ENCODE results near the gene TLE4.

DNA sequence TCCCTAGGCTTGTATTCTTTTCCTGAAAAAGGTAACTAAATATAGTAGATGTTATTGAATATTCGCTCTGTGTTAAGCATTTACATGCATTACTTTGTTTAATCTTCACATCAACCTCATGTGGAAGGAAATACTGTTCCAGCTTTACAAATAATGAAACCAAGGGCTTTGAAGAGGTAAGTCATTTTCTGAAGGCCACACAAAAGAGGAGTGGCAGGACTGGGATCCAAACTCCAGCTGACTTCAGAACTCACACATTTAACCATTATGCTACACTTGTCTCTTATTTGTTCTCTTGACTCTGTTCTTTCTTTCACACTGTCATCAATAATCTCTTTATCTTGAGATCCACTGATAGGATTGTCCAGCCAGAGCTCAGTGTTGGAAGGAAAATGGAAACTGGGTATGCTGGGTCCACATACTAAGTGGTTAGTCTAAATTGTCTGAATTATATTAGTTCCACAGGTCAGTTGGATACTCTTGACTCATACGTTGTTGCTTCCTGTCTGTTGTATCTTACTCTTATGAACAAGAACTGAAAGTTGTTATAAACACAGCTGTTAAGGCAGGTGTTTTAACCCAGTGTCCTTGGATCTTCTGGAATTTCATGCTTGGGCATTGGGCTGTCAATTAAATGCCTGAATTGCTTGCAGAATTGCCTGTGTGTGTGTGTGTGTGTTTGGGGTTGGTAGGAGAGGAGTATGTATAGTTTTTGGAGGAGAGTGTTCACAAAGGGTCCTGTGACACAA is 65.6 kb downstream of the TLE4 start:
- TF ChIP-seq, protein P1, sequence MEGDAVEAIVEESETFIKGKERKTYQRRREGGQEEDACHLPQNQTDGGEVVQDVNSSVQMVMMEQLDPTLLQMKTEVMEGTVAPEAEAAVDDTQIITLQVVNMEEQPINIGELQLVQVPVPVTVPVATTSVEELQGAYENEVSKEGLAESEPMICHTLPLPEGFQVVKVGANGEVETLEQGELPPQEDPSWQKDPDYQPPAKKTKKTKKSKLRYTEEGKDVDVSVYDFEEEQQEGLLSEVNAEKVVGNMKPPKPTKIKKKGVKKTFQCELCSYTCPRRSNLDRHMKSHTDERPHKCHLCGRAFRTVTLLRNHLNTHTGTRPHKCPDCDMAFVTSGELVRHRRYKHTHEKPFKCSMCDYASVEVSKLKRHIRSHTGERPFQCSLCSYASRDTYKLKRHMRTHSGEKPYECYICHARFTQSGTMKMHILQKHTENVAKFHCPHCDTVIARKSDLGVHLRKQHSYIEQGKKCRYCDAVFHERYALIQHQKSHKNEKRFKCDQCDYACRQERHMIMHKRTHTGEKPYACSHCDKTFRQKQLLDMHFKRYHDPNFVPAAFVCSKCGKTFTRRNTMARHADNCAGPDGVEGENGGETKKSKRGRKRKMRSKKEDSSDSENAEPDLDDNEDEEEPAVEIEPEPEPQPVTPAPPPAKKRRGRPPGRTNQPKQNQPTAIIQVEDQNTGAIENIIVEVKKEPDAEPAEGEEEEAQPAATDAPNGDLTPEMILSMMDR (IDR thresholded peaks at IDR 0.05; ENCODE audit: poor library complexity), result no peak
- TF ChIP-seq EZH2 (IDR thresholded peaks at IDR 0.05; ENCODE audit: borderline replicate concordance), result no peak
